ENCODE results near the gene GPR65. TPM values are rescaled to one million over a fixed set of nuclear protein-coding genes. Genes with fewer than 3 reads are reported as not detected.

GPR65 gene
- polyA plus RNA-seq, 2 of the 4 experiments (the other 2 are of a cell fraction) = 0.03 TPM; not detected in 1

- ATAC-seq = no peak
- POLR2A ChIA-PET = no interaction called here
- 0 out of 3 replicates have a peak, but pooled peaks cover 6% of the 10 kb centered on the region for H3K4me1 ChIP-seq
These were observed 8.7 kb upstream of the GPR65 start for GRCh38 chr14:87996291-87996592.

GRCh38 chr14:87998482-87998881 is 6.5 kb upstream of the GPR65 start:
- H3K4me1 ChIP-seq = 0 out of 3 replicates have a peak, but pooled peaks cover 2% of the 10 kb centered on the region
- no peak overlapping the region for H3K4me2 ChIP-seq
- DNase-seq (ENCODE audit: low read depth in 1 of 2, low spot score in 1 of 2) (no peak), FAIRE-seq (no peak), ATAC-seq (no peak)
- no peak overlapping the region for H3K4me3 ChIP-seq
- no peak overlapping the region for H3K27ac ChIP-seq
- CTCF ChIA-PET = no interaction called here
- no peaks in the 10 kb centered on the region for H3K9me3 ChIP-seq
- POLR2A ChIA-PET = no interaction called here
- TF ChIP-seq REST (IDR thresholded peaks at IDR 0.05) = no peak
- no peak for TF ChIP-seq HOXB5 (CRISPR knock-in tag; IDR thresholded peaks at IDR 0.05)

More at GRCh38 chr14:87996291-87996592, 8.7 kb upstream of the GPR65 start:
- TF ChIP-seq FOSB (CRISPR knock-in tag; IDR thresholded peaks at IDR 0.05) = no peak
- TF ChIP-seq JUN (IDR thresholded peaks at IDR 0.05) = no peak
- TF ChIP-seq MAFK (IDR thresholded peaks at IDR 0.05; ENCODE audit: partially characterized antibody) = no peak
- TF ChIP-seq ZC3H11A (IDR thresholded peaks at IDR 0.05) = no peak
- no peak for TF ChIP-seq CTCF (IDR thresholded peaks at IDR 0.05)
- TF ChIP-seq GATA3 (IDR thresholded peaks at IDR 0.05; ENCODE audit: borderline replicate concordance) = no peak
- TF ChIP-seq ELK1 (IDR thresholded peaks at IDR 0.05; ENCODE audit: low read depth, low read length) = no peak
- no peak for TF ChIP-seq MYC (IDR thresholded peaks at IDR 0.05; ENCODE audit: borderline replicate concordance, low read length)
- no peak for TF ChIP-seq SREBF2 (IDR thresholded peaks at IDR 0.05)
- no peak for TF ChIP-seq ZSCAN20 (CRISPR knock-in tag; IDR thresholded peaks at IDR 0.05)
- TF ChIP-seq TFCP2L1 (CRISPR knock-in tag; IDR thresholded peaks at IDR 0.05) = no peak
- TF ChIP-seq EP300 (IDR thresholded peaks at IDR 0.05) = no peak
- no peak for FAIRE-seq
- CTCF ChIA-PET = interaction anchor here (1.8 kb wide), 1 partner anchor 18 kb away, joined by 14 read pairs; no protein-coding TSS in a partner anchor
- no peaks in the 10 kb centered on the region for H3K9me3 ChIP-seq
- WGBS (ENCODE audit: missing lambda C conversion rate) = 64% methylated on average over 1 of the region's 1 CpG
- no peak for DNase-seq (ENCODE audit: low read depth in 1 of 2, low spot score in 1 of 2)
- no peak overlapping the region for H3K4me2 ChIP-seq
- H3K4me3 ChIP-seq = no peak overlapping the region
- no peak overlapping the region for H3K27ac ChIP-seq

GRCh38 chr14:87999277-87999676 is 5.7 kb upstream of the GPR65 start:
- Histone ChIP-seq H3K4me1 (no peaks in the 10 kb centered on the region), H3K4me2 (no peak overlapping the region), H3K4me3 (no peak overlapping the region), H3K9me3 (no peaks in the 10 kb centered on the region), H3K27ac (no peak overlapping the region)
- CTCF ChIA-PET = no interaction called here
- WGBS (ENCODE audit: missing lambda C conversion rate) = 65% methylated on average over 2 of the region's 2 CpGs
- POLR2A ChIA-PET = no interaction called here
- FAIRE-seq (no peak), ATAC-seq (no peak), DNase-seq (ENCODE audit: low read depth in 1 of 2, low spot score in 1 of 2) (no peak)
- TF ChIP-seq NPAS2 (CRISPR knock-in tag; IDR thresholded peaks at IDR 0.05; ENCODE audit: borderline replicate concordance) = no peak
- TF ChIP-seq POLR2A (IDR thresholded peaks at IDR 0.05; ENCODE audit: low read length) = no peak
- no peak for TF ChIP-seq ZFP36 (IDR thresholded peaks at IDR 0.05; ENCODE audit: borderline replicate concordance, partially characterized antibody)
